HepG2 (cell line): ENCODE measurements around the gene CD8A. TPM values are rescaled to one million over a fixed set of nuclear protein-coding genes. Genes with fewer than 3 reads are reported as not detected.
A peak's percentile ranks its signal among the peaks of the same experiment; 100 is the strongest.

Experiments used
- BORCS8-MEF2B ChIP-seq: sonication (generic); formaldehyde crosslinking; IDR thresholded peaks from 2 replicates; pipeline ENCODE4 v1.8.0; 2022; ENCODE audit warnings: mild to moderate bottlenecking, missing genetic modification reagents
- EP300 ChIP-seq, 3 experiments: sonication (generic) in 1 of 3; formaldehyde crosslinking in 1 of 3; IDR thresholded peaks; 2 replicates each; pipeline versions ENCODE4 v1.5.1 to v1.6.1; 2011 to 2020; ENCODE audit warnings: low read depth in 2 of 3, low read length in 2 of 3, borderline replicate concordance in 1 of 3, improper control_type of control experiment in 1 of 3, mild to moderate bottlenecking in 1 of 3, missing genetic modification reagents in 1 of 3, moderate library complexity in 1 of 3
- ISX ChIP-seq: sonication (generic); formaldehyde crosslinking; conservative IDR thresholded peaks from 2 replicates; pipeline ENCODE4 v1.5.0; 2020; ENCODE audit warnings: missing genetic modification reagents
- KDM5B ChIP-seq: sonication (generic); formaldehyde crosslinking; IDR thresholded peaks from 2 replicates; pipeline ENCODE4 v1.4.0; 2020; ENCODE audit warnings: missing genetic modification reagents, mild to moderate bottlenecking, borderline replicate concordance
- KLF15 ChIP-seq: sonication (generic); formaldehyde crosslinking; IDR thresholded peaks from 2 replicates; pipeline ENCODE4 v1.8.1; 2023; ENCODE audit warnings: borderline replicate concordance, mild to moderate bottlenecking, inconsistent platforms, missing genetic modification reagents, mixed read lengths
- MYC ChIP-seq: sonication (generic); formaldehyde crosslinking; IDR thresholded peaks from 2 replicates; pipeline ENCODE4 v1.9.0; 2021; ENCODE audit warnings: missing genetic modification reagents, borderline replicate concordance
- NR2C2 ChIP-seq: sonication (generic); formaldehyde crosslinking; IDR thresholded peaks from 2 replicates; pipeline ENCODE4 v1.4.0; 2020; ENCODE audit warnings: missing genetic modification reagents, mild to moderate bottlenecking, moderate library complexity, borderline replicate concordance
- NRL ChIP-seq: sonication (generic); formaldehyde crosslinking; IDR thresholded peaks from 2 replicates; pipeline ENCODE4 v1.5.0; 2020; ENCODE audit warnings: missing genetic modification reagents, mild to moderate bottlenecking, moderate library complexity, borderline replicate concordance
- RBM39 ChIP-seq: fragments of 200-400 bp; formaldehyde crosslinking; IDR thresholded peaks from one replicate; pipeline ENCODE4 v1.6.1; 2018; ENCODE audit warnings: antibody characterized with exemption, mild to moderate bottlenecking, low read depth, low read length; ENCODE audit not compliant: poor library complexity, severe bottlenecking
- REL ChIP-seq: sonication (generic); formaldehyde crosslinking; conservative IDR thresholded peaks from 2 replicates; pipeline ENCODE4 v1.8.0; 2022; ENCODE audit warnings: mild to moderate bottlenecking, missing genetic modification reagents, moderate library complexity
- RFX3 ChIP-seq: IDR thresholded peaks from 2 replicates; pipeline ENCODE4 v1.6.1; 2016; ENCODE audit warnings: missing biosample characterization, missing genetic modification reagents
- ZFYVE20 ChIP-seq: sonication (generic); formaldehyde crosslinking; IDR thresholded peaks from 2 replicates; pipeline ENCODE4 v1.8.0; 2023; ENCODE audit warnings: low read depth, mild to moderate bottlenecking, moderate library complexity, missing genetic modification reagents, borderline replicate concordance
- ZNF136 ChIP-seq: sonication (generic); formaldehyde crosslinking; IDR thresholded peaks from 2 replicates; pipeline ENCODE4 v1.8.1; 2022; ENCODE audit warnings: low read depth, mild to moderate bottlenecking, moderate library complexity, missing genetic modification reagents
- ZNF24 ChIP-seq: fragments of 450-650 bp; IDR thresholded peaks from 2 replicates; pipeline ENCODE4 v1.6.1; 2017; ENCODE audit warnings: antibody characterized with exemption, mild to moderate bottlenecking
- ZNF543 ChIP-seq: sonication (generic); formaldehyde crosslinking; IDR thresholded peaks from 2 replicates; pipeline ENCODE4 v1.4.0; 2020; ENCODE audit warnings: mild to moderate bottlenecking, missing genetic modification reagents
- ZNF678 ChIP-seq: sonication (generic); formaldehyde crosslinking; IDR thresholded peaks from 2 replicates; pipeline ENCODE4 v1.4.0; 2020; ENCODE audit warnings: mild to moderate bottlenecking, missing genetic modification reagents
- polyA plus RNA-seq, 8 experiments: library from polyadenylated mRNA; depleted of rRNA in 3 of 8; stranded (reverse) in 7 of 8; unstranded in 1 of 8; fragments of >200 nt; fragmentation: Illumina TruSeq in 4 of 8; extraction: Trizol in 4 of 8; gene quantifications; 2 replicates each; pipeline versions ENCODE4 v1.2.1 to v1.2.3, GENCODE V29; 2011 to 2016; ENCODE audit warnings: low read depth in 4 of 8, missing spikeins in 1 of 8, mixed read lengths in 1 of 8; ENCODE audit not compliant: insufficient read depth in 1 of 8
- total RNA-seq, 5 experiments: library from RNA; depleted of rRNA; stranded (reverse); fragments of >200 nt; fragmentation: Illumina TruSeq; extraction: Trizol; gene quantifications; 2 replicates each; pipeline ENCODE4 v1.2.3, GENCODE V29; 2016; ENCODE audit warnings: low read depth in 1 of 5
- TF ChIP-seq, protein P1 (sequence below): sonication (generic); formaldehyde crosslinking; IDR thresholded peaks from 2 replicates; pipeline ENCODE4 v1.4.0; 2020; ENCODE audit warnings: mild to moderate bottlenecking, low read depth, missing genetic modification reagents
- TF ChIP-seq, protein P2 (sequence below): IDR thresholded peaks from 2 replicates; pipeline ENCODE4 v1.6.1; 2016; ENCODE audit warnings: missing compliant biosample characterization, missing genetic modification reagents, borderline replicate concordance
- TF ChIP-seq, protein P3 (sequence below): sonication (generic); formaldehyde crosslinking; IDR thresholded peaks from 2 replicates; pipeline ENCODE4 v1.9.0; 2021; ENCODE audit warnings: mild to moderate bottlenecking, missing genetic modification reagents

The CD8A gene
- total and polyA plus RNA-seq, 2 of the 13 experiments (the other 11 are each of a cell fraction or from before 2014, with no cell fraction given): 0.09 TPM; not detected in 1

DNA sequence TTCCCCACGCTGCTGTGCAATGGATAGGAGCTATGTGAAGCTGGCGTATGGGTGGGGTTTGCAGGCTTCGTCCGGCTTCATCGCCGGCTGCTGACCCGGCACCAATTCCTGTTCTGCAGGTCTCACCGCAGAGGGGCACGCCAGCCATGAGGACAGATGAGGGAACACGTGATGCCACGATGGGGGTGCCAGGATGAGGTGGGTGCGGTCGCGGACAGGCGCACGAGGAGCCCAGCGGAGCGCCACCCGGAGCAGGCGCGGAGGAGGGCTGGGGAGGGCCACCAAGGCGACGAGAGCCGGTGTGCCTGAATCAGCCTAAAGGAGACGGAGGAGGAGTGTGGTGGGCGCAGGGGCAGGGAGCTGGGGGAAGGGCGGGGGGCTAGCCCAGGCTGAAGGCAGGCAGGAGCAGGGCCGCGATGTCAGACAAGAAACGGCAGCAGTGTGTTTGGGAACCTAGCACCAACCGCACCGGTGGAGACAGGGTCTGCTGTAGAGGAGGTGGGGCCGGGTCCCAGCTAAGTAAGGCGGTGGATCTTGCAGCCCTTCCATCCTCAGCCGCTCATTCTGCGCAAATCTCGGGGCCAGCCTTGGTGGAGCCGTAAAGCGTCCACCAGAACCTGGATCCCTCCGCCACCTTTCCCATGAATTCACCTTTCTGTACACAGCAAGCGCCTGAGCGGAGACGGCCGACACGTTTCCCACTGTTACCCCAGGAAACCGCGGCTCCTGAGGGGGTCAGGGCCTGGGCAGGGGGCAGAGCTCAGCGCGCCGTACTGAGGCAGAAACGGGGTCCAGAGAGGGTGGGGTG, 17.0 kb upstream of the CD8A start (continued):
- TF ChIP-seq, protein P1, sequence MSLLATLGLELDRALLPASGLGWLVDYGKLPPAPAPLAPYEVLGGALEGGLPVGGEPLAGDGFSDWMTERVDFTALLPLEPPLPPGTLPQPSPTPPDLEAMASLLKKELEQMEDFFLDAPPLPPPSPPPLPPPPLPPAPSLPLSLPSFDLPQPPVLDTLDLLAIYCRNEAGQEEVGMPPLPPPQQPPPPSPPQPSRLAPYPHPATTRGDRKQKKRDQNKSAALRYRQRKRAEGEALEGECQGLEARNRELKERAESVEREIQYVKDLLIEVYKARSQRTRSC (CRISPR knock-in tag): no peak
- TF ChIP-seq ZNF136 (no peak), RBM39 (no peak), MYC (CRISPR knock-in tag) (peak; percentile 82), KLF15 (CRISPR knock-in tag) (no peak), KDM5B (CRISPR knock-in tag) (peak; percentile 43; the same call in 1 of the 2 replicates), ZNF678 (peak; percentile 68; the same call in 1 of the 2 replicates), NR2C2 (CRISPR knock-in tag) (peak; percentile 92), REL (CRISPR knock-in tag) (0 out of 2 replicates have a peak, but pooled peaks have one; percentile 51), ISX (CRISPR knock-in tag) (no peak), ZNF24 (no peak), ZFYVE20 (no peak), NRL (CRISPR knock-in tag) (no peak; the same call in 1 of the 2 replicates), BORCS8-MEF2B (CRISPR knock-in tag) (peak; percentile 71), ZNF543 (CRISPR knock-in tag) (peak; percentile 54), RFX3 (CRISPR knock-in tag) (no peak), EP300 (IDR thresholded peaks at IDR 0.05; ENCODE audit: low read depth in 2 of 2, low read length in 2 of 2) (no peak), EP300 (CRISPR knock-in tag; IDR thresholded peaks at IDR 0.05; ENCODE audit: borderline replicate concordance) (no peak)
- TF ChIP-seq, protein P2, sequence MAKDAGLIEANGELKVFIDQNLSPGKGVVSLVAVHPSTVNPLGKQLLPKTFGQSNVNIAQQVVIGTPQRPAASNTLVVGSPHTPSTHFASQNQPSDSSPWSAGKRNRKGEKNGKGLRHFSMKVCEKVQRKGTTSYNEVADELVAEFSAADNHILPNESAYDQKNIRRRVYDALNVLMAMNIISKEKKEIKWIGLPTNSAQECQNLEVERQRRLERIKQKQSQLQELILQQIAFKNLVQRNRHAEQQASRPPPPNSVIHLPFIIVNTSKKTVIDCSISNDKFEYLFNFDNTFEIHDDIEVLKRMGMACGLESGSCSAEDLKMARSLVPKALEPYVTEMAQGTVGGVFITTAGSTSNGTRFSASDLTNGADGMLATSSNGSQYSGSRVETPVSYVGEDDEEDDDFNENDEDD (CRISPR knock-in tag): peak; percentile 72
- TF ChIP-seq, protein P3, sequence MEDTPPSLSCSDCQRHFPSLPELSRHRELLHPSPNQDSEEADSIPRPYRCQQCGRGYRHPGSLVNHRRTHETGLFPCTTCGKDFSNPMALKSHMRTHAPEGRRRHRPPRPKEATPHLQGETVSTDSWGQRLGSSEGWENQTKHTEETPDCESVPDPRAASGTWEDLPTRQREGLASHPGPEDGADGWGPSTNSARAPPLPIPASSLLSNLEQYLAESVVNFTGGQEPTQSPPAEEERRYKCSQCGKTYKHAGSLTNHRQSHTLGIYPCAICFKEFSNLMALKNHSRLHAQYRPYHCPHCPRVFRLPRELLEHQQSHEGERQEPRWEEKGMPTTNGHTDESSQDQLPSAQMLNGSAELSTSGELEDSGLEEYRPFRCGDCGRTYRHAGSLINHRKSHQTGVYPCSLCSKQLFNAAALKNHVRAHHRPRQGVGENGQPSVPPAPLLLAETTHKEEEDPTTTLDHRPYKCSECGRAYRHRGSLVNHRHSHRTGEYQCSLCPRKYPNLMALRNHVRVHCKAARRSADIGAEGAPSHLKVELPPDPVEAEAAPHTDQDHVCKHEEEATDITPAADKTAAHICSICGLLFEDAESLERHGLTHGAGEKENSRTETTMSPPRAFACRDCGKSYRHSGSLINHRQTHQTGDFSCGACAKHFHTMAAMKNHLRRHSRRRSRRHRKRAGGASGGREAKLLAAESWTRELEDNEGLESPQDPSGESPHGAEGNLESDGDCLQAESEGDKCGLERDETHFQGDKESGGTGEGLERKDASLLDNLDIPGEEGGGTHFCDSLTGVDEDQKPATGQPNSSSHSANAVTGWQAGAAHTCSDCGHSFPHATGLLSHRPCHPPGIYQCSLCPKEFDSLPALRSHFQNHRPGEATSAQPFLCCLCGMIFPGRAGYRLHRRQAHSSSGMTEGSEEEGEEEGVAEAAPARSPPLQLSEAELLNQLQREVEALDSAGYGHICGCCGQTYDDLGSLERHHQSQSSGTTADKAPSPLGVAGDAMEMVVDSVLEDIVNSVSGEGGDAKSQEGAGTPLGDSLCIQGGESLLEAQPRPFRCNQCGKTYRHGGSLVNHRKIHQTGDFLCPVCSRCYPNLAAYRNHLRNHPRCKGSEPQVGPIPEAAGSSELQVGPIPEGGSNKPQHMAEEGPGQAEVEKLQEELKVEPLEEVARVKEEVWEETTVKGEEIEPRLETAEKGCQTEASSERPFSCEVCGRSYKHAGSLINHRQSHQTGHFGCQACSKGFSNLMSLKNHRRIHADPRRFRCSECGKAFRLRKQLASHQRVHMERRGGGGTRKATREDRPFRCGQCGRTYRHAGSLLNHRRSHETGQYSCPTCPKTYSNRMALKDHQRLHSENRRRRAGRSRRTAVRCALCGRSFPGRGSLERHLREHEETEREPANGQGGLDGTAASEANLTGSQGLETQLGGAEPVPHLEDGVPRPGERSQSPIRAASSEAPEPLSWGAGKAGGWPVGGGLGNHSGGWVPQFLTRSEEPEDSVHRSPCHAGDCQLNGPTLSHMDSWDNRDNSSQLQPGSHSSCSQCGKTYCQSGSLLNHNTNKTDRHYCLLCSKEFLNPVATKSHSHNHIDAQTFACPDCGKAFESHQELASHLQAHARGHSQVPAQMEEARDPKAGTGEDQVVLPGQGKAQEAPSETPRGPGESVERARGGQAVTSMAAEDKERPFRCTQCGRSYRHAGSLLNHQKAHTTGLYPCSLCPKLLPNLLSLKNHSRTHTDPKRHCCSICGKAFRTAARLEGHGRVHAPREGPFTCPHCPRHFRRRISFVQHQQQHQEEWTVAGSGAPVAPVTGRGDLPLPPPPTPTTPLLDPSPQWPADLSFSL (CRISPR knock-in tag): no peak
